HS-5 (cell line): ENCODE measurements around the gene WWOX.

ENCODE experiments used
- DNase-seq: peaks from one replicate; pipeline ENCODE4 v3.0.0-alpha.2; 2012; ENCODE audit warnings: low read depth

WWOX gene

GRCh38 chr16:78228704-78229103 is 129.2 kb downstream of the WWOX start:
- no peak for DNase-seq

- no peak for DNase-seq
Observed at GRCh38 chr16:78230832-78231231, 131.4 kb downstream of the WWOX start.

GRCh38 chr16:78235168-78235800 is 135.8 kb downstream of the WWOX start:
- DNase-seq = no peak

GRCh38 chr16:78235876-78236275 is 136.4 kb downstream of the WWOX start:
- DNase-seq = no peak

- DNase-seq = no peak
Observed at GRCh38 chr16:78237841-78238240, 138.4 kb downstream of the WWOX start.

- DNase-seq = no peak
Observed at GRCh38 chr16:78240459-78241222, 141.2 kb downstream of the WWOX start.

GRCh38 chr16:78242239-78242630 is 142.8 kb downstream of the WWOX start:
- DNase-seq = no peak

GRCh38 chr16:78244131-78244895 is 144.9 kb downstream of the WWOX start:
- no peak for DNase-seq

- no peak for DNase-seq
Observed at GRCh38 chr16:78246559-78246958, 147.1 kb downstream of the WWOX start.

- no peak for DNase-seq
Observed at GRCh38 chr16:78249056-78249455, 149.6 kb downstream of the WWOX start.

GRCh38 chr16:78249832-78250231 is 150.4 kb downstream of the WWOX start:
- DNase-seq = no peak

- DNase-seq = no peak
Observed at GRCh38 chr16:78251115-78251514, 151.7 kb downstream of the WWOX start.

GRCh38 chr16:78252757-78253156 is 153.3 kb downstream of the WWOX start:
- no peak for DNase-seq

- DNase-seq = no peak
Observed at GRCh38 chr16:78254841-78255240, 155.4 kb downstream of the WWOX start.

GRCh38 chr16:78256686-78257375 is 157.4 kb downstream of the WWOX start:
- DNase-seq = no peak

GRCh38 chr16:78257376-78257728 is 157.9 kb downstream of the WWOX start:
- DNase-seq = no peak

GRCh38 chr16:78258375-78259065 is 159.1 kb downstream of the WWOX start:
- no peak for DNase-seq

- DNase-seq = no peak
Observed at GRCh38 chr16:78259873-78260272, 160.4 kb downstream of the WWOX start.

GRCh38 chr16:78264642-78265041 is 165.2 kb downstream of the WWOX start:
- DNase-seq = no peak

- no peak for DNase-seq
Observed at GRCh38 chr16:78269256-78269655, 169.8 kb downstream of the WWOX start.

- DNase-seq = no peak
Observed at GRCh38 chr16:78271981-78272380, 172.5 kb downstream of the WWOX start.

- no peak for DNase-seq
Observed at GRCh38 chr16:78274771-78275170, 175.3 kb downstream of the WWOX start.
